GM21381 (cell line): ENCODE measurements around the gene MCAT.
"Not testable (repeated sequence)": the region's sequence is repeated elsewhere in the genome, so short reads cannot be mapped to it uniquely, and the experiment has no call there.

ENCODE experiments used
- ATAC-seq: cut with Tn5 transposase; IDR thresholded peaks from one replicate; pipeline ENCODE4 v1.9.1; 2021; ENCODE audit warnings: mild to moderate bottlenecking, moderate library complexity; ENCODE audit not compliant: unreplicated experiment

The MCAT gene

GRCh38 chr22:43128928-43129424, 14.2 kb downstream of the MCAT start:
- no peak for ATAC-seq

GRCh38 chr22:43128116-43128515, 15.1 kb downstream of the MCAT start:
- no peak for ATAC-seq

GRCh38 chr22:43127166-43127908, 15.9 kb downstream of the MCAT start:
- ATAC-seq: no peak

DNA sequence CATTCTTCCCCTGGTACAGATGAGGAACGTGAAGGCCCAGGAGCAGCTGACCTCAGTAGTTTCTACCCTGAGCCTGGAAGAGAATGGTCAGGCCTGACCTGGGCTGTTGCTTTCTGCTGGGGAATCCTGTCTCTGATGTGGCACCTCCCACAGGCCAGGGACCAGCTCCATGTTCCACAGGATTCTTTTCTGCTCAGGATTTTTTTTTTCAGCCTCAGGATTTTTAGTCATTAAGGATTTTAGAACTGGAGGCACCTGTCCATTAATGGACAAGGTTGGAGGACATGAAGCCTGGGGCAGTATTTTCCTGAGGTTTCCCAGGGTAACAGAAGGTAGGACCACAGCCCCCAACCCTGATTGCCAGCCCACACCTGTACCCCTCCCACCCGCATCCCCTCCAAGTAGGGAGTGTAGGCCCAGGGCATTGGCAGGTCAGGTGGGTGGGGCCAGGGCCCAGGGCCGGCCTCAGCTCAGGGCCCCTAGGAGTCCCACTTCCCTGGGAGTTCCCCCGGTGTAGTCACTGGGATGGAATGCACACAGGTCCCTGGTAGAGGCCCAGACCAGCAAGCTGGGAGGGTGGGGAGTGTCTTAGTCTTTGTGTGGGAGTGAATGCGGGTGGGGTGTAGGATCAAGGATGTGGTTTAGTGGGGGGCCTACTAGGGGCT, 16.6 kb downstream of the MCAT start:
- no peak for ATAC-seq

GRCh38 chr22:43118953-43119458, 24.2 kb downstream of the MCAT start:
- ATAC-seq: no peak

- no peak for ATAC-seq
These were observed 25.0 kb downstream of the MCAT start for GRCh38 chr22:43118024-43118849.

GRCh38 chr22:43116932-43117331, 26.3 kb downstream of the MCAT start:
- no peak for ATAC-seq

DNA sequence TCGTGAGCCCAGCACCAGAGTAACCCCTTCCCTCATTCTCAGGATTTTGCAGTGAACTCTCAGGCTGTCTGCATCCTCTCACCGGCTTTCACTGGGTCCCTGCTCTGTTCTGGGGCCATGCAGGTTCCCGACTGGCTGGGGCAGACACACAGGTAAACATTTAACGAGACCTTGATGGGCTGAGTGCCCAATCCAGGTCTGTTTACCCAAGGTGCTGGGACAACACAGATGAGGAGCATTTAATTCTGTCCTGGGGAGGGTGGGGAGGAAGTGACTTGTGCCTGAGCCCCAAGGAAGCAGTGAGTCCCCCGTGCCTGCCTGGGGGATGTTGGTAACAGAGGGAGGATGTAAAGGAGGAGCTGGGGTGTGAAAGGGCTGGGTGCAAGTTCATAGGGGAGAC, 28.2 kb downstream of the MCAT start:
- ATAC-seq: no peak

DNA sequence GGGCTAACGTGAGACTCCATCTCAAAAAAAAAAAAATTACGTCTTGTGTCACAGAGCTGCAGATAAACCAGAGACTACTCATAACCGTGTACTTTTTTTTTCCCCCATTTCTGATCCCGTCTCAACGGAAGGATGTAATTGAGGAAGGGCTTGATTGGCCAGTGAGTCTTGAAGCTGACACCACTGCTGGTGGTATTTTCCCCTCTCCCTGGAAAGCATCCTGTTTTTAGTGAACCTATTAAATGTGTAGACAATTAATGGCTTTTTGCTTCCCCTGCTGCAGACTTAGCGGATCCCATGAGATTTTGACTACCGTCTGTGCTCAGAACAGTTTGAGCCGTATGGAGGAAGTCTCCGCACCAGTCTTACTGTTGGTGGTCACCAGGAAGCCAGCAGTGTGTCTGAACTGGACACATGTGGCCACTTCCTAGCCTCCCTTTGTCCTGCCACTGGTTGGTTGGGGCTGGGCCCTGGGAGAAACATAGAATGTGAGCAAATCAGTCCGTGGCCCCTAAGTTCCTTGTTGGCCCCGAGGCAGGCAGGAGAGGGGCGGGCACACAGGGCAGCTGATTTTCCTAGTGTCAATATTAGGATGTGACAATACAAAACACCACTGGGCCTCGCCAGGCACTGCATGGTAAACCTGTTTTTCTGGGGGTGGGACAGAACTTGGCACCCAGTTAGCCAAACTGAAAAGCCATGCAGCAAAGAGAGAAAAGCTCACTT, 29.5 kb downstream of the MCAT start:
- ATAC-seq: no peak

DNA sequence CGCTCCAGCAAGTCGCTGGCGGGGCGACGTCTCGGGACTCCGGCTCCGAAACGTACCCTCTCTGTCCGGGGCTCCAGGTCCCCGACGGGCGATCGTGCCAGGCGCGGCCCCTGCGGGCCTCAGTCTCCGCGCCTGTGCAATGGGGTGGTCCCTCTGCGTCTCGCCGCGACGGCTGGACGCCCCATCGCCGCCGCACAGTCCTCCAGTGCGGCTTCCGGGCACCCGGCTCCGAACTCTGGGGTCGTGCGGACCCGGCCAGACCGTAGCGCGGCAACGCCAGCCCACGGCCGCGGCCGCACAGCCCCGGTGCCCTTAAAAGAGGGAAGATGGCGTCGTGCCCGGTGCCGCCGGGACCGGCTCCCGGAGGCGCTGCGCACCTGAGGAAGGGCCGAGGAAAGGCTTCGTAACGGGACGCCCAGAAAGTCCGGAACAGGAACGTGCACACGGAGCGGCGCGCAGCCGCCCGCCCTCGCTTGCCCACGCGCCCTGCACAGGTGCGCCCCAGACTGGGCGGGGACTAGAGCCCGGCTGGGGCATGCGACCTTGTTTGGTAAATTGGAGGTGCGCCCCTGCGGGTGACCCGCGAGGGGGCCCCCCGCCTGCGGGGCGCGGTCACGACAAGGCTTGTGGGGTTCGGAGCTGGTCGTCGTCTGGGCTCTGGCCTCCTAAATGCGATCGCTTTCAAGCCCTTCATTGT, 32.1 kb downstream of the MCAT start:
- peak; percentile 38 for ATAC-seq

DNA sequence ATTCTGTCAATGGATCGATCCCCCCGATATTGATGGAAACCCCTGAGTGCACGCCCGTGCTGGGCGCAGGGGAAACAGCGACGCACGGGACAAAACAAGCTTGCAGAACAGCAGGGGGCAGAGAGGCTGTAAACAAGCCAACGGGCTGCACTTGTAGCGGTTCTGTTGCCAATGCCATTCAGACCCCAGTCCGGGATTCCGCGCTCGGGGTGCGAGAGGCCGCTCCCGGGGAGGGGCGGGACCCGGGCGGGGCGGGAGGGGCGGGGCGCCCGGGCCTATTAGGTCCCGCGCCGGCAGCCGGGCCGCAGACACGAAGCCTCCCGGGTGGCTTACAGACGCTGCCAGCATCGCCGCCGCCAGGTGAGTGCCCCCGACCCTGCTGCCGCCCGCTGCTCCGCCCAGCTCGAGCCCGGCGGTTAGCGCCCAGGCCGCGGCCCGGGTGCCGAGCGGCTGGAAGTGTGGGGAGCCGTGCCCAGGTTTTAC, 32.7 kb downstream of the MCAT start, which contains the start of gene BIK:
BIK (plus strand) TSS at position 307 of the 483 bp plus-strand sequence. CDS start 13,273 bp downstream, outside the sequence.
- ATAC-seq: peak; percentile 54

DNA sequence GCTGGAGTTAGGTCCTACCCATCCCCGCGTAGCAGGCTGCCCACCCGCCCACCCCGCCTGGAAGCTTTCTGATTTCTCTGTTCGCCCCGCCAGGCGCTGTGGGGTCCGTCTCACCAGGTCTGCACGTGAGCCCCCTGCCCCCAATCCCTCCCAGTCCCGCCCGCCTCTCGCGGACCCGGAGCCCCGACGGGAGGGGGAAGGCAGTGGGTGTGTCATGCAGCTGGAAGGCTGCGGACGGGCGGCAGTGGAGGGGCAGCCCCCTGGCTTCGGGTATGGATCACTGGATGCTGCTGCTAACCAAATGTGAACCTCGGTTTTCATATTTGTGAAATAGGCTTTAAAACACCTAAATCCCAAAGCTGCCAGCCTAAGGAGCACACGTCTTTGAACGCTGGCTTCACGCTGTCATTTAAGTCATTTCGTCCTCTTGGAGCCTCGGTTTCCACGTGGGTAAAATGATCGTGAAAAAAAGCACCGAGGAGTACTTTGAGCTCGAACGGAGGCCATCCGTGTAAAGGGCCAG, 33.2 kb downstream of the MCAT start:
- no peak for ATAC-seq

DNA sequence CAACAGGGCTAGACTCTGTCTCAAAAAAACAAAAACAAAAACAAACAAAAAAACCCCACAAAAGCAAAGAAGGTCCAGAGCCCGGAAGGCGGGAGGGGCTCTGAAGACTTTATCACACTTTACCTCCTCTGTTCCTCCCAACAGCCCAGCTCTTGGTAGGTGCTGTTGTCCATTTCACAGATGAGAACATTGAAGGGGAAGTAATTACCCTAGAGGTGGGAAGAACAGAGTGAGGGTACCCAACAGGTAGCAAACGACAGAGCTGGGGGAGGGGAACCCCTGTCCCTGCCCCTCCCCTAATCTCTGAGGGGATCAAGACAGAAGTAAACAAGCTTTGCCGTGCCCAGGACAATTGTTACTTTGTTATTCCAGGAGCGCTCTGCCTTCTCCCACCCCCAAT, 33.7 kb downstream of the MCAT start:
- ATAC-seq: no peak

- ATAC-seq: no peak
These were observed 36.9 kb downstream of the MCAT start for GRCh38 chr22:43106302-43106701.

DNA sequence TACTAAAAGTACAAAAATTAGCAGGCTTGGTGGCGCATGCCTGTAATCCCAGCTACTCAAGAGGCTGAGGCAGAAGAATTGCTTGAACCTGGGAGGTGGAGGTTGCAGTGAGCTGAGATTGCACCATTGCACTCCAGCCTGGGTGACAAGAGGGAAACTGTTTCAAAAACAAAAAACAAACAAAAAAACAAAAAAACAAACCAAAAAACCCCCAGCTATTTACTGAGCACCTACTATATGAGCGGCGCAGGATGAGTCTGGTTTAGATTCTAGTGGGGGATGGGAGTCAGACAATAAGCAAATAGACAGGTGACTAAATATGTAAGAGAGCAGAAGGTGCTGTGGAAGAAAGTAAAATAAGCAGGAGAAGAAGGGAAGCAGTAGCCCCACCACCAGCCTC, 38.2 kb downstream of the MCAT start:
- ATAC-seq: not testable (repeated sequence)

- not testable (repeated sequence) for ATAC-seq
These were observed 39.1 kb downstream of the MCAT start for GRCh38 chr22:43104056-43104625.

DNA sequence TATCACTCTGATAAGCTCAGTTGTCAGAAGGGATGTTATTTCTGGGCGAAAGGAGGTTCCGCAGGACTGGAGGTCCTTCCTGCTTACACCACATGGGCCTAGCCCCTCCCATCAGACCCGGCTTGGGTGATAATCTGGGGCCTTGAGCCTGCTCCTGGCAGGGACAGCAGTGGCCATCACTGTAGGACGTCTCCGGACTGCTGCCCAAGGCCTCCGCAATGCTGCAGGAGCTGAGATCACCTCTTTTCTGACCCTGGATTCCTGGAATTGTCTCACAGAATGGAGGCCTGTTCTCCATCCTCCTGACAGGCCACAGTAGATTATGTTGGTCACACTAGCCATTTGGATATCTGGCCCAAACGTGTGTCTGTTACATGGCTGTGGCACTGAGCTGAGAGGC, 41.9 kb downstream of the MCAT start:
- ATAC-seq: no peak

- no peak for ATAC-seq
These were observed 43.0 kb downstream of the MCAT start for GRCh38 chr22:43100225-43100624.

DNA sequence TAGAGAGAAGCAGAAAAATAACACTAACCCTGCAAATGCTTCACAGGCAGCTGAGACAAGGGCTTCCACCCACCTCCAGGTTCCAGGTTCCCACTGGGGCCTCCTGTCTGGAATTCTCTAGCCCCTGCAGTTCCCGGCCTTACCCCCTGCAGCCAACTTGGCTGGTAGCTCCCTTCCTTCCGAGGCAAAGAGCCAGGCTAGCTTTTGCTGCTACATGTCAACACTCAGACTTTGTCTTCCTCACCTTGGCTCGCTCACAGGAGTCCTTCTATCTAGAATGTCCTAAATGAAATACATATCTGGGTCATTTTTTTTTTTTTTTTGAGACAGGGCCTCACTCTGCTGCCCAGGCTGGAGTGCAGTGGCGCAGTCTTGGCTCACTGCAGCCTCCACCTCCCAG, 44.1 kb downstream of the MCAT start:
- no peak for ATAC-seq
